GM19043 (cell line): ENCODE measurements around the gene FRS2.
A peak's percentile ranks its signal among the peaks of the same experiment; 100 is the strongest.

ENCODE experiments used
- ATAC-seq: cut with Tn5 transposase; IDR thresholded peaks from one replicate; pipeline ENCODE4 v1.9.1; 2021; ENCODE audit warnings: low read depth; ENCODE audit not compliant: unreplicated experiment

The FRS2 gene

DNA sequence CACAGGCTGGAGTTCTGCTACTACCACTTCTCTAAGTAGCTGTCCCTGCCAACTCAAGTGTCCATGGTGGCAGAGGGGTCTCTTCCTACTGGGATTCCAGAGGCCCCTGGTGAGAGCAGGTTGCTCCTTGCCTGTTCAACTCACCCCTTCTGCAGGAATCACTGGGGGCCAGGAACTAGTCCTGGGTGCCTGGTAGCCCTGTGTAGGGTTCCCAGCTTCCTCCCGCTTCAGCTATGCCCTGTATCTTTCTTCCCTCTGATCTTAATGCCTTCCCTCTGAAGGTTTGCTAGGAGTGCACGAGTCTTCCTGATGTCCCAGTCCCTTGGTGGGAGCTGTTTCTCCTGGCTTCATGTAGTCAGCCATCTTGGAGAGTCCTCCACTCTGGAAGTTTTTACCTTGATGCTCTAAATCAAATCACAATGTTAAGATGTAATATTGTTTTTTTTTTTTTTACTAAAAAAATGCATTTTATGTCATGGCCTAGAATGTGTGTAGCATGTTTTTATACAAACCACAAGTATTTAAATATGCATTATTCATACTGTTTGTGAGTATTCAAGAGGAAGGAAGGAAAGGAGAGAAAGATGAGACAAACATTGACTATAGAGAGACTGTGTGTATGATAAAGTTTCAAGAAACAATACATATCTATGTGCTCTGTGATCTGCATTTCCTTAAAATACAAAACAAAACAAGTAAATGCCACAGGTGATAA, 54.7 kb downstream of the FRS2 start:
- no peak for ATAC-seq

DNA sequence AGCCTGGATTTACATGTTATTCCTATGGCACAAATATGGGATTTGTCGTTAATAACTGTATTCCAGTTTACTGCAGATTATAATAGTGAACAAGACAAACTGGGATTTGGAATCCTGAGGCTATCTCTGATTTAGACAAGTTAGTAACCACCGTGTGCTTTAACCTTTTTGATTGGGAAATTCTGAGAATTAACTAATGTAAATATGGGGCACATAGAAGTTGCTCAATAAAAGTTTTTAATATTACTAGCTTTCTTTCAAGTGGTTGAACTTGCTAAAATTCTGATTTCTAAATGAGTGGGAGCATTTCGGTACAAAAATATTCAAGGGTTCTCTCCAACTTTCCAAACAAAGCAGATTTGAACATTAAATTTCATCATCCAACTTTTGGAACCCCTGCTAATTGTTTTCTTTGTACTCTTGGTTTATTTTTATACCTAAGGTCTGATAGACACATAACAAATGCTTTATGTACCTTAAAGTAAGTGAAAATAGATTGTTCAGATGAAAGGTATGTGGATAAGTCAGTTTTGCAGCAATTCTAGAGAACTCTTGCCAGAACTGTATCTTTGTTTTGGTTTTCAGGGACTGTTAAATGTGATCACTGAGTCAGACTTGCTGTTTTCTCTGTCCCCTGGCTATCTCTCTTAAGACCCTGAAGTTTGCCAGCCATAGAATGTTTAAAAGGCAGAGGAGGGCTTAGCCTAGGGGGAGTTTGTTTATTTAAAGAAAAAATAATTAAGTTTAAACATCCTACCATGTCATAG, 57.5 kb downstream of the FRS2 start:
- ATAC-seq: no peak

DNA sequence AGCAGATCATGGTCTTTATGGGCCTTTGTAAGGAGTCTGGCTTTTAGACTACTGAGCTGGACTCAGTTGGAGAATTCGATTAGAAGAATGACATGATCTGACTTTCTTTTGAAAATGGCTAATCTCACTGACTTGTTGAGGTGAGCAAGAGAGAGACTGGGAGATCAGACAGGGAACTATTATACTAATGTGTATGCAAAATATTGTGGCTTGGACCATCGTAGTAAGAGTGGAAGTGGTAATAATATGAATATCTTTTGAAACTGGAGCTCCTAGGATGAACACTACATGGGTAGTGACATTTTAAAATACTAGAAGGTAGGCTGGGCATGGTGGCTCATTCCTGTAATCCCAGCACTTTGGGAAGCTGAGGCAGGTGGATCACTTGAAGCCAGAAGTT, 58.8 kb downstream of the FRS2 start:
- ATAC-seq: no peak

DNA sequence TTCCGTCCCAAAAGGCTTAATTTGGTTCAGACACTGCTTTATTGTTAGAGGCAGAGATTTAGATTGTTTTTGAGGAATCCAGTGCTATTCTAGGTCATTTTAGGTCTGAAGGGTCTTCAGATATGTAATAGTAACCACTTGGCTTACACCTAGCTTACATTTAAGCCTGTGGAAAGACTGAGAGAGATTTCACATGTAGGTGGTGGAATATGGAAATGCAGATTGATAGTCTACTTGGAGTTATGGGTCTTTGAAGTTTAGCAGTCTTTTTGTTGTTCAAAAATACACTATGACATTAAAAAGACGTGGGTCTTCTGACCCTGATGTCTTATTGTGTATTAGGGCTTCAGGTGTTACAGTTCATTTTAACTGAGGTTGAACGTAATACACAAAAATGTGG, 63.7 kb downstream of the FRS2 start:
- ATAC-seq: no peak

DNA sequence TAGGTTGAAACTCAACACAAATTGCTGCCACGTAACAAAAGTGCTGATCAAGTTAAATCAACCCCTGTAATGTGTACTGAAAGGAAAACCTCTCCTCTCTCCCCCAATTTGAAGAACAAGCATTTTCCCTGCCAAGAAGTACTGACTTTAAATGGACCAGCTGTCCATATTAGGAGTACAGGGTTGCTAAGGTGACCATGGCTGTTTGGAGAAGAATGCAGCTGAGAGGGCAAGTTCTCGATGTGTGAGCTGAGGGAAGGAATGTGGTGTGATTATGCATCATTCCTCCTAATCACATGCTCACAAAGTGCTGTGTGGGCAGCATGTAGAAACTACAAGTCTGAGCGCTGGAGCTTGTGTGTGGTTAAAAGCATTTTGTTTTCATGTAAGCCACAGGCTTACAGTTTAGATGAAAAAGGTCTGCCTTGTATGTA, 64.2 kb downstream of the FRS2 start:
- ATAC-seq: peak; percentile 89

DNA sequence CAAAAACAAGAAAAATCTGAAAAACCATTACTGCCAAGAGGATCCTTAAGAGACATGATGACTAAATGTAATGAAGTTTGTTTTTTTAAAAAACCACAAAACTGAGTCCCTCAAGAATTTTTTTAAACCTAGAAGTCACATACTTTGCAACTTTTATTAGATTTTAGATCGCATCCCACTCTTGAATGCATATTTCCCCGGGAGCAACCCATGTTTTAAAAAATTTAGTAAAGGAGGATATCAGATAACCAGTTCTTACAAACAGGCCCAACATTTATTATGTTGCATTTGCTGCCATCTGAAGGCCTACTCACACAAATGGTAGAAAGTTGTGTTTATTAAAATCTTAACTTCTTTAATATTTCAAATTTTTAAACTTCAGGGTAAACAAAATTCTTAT, 70.8 kb downstream of the FRS2 start:
- ATAC-seq: no peak

DNA sequence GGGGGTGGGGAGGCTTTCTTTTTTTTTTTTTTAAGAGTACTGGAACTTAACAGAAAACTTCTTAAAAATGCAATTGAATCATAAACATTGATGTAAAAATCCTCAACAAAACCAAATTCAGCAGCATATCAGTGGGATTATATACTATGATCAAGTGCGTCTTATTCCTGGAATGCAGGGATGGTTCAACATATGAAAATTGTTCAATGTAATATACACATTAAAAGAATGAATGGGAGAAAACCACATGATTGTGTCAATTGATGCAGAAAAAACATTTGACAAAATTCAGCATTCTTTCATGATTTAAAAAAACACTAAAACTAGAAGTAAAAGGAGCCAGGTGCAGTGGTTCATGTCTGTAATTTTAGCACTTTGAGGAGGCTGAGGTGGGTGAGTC, 73.9 kb downstream of the FRS2 start:
- no peak for ATAC-seq

DNA sequence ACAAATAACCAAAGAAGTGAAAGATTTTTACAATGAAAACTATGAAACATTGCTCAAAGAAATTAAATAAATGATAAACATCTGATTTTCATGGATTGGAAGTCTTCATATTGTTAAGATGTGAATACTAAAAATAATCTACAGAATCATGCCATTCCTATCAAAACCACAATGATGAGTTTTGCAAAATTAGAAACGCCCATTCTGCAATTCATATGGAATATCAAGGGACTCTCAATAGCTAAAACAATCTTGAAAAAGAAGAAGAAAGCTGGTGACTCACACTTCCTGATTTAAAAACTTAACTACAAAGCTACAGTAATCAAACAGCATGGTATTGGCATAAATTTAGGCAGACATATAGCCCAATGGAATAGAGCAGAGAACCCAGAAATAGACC, 74.9 kb downstream of the FRS2 start:
- no peak for ATAC-seq

DNA sequence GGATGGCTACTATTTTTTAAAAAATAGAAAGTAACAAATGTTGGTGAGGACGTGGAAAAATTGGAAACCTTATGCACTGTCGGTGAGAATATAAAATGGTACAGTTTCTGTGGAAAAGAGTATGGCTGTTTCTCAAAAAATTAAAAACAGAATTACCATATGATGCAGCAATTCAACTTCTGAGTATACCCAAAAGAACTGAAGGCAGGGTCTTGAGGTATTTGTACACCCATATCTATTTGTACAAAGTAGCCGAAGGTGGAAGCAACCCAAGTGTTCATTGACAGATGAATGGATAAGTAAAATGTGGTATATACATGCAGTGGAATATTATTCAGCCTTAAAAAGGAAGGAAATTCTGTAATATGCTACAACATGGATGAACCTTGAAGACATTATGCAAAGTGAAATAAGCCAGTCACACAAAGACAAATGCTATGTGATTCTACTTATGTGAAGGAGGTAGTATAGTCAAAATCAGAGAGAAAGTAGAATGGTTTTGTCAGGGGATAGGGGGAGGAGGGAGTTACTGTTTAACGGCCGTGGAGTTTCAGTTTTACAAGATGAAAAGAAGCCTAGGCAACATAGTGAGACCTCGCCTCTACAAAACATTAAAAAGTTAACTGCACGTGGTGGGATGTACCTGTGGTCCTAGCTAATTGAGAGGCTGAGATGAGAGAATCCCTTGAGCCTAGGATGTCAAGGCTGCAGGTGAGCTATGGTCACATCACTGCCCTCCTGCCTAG, 76.7 kb downstream of the FRS2 start:
- ATAC-seq: peak; percentile 87

DNA sequence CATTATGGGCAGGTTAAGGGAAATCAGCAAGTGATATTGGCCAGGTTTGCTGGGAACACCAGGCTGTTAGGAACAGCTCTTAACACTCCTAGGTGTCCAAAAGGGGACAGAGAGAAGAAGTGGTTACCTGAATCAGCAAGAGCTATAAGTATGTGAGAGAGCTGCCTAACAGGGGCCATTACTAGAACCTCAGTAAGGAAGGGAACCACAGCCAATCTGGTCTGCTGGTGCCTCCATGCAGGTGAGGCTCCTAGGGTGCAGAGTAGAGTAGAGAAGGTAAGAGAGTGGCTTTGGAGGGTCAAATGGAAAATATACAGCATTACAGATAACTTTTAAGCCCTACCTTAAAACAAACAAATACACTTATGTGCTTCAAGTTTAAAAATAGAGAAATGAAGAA, 78.5 kb downstream of the FRS2 start:
- no peak for ATAC-seq

DNA sequence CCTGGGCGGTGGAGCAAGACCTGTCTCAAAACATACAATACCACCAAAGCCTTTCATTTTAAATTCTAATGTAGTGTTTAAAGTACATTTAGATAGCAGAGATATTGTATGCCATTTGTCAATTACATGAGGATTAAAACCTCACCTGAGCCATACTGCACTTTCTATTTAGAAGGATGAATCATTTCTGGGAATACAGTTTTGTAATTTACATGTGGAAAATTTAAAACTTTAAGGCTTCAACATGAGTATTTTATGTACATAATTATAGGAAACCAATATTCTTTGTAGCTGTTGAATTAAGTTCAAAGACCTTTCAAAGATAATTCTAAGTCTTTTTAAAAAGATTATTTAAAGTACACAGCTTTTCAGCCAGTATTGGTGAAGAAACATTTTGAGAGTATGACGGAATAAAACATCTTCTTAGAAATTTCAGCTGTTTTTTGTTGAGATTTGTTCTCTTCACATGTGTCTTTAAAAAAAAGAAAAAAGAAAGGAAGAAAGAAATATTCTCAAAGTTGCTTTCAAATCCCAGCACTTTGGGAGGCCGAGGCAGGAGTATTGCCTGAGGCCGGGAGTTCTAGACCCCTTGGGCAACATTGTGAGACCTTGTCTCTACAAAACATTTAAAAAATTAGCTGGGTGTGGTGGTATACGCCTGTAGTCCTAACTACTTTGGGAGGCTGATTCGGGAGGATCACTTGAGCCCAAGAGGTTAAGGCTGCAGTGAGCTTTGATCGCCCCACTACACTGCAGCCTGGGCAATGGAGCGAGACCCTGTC, 80.6 kb downstream of the FRS2 start:
- ATAC-seq: no peak

DNA sequence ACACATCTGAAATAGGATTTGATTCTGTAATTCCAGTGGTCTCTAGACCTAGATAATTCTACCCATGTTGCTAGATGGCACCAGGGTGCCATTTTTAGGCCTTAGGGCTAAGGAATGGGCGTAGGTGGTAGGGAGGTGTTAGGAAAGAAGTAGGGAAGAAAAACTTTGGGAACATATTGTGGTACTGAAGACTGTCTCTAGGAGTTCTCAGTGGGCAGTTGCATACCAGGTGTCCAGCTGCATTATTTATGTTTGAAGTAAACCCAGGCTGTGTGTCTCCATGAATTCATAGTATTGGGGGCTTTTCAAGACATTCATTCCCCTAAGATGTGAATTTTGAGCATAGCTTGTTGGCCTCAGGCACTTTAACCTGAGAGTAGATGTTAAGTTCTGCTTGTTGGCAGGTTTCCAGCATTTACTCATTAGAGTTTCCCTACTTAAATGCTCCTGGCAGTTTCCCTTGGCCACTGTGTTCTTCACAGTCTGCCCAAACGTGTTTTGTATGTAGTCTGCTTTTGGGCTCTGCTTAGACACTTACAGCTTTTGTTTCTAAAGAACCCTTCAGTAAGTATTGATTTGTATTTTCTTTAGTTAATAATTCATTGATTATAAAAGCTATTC, 83.5 kb downstream of the FRS2 start:
- no peak for ATAC-seq

DNA sequence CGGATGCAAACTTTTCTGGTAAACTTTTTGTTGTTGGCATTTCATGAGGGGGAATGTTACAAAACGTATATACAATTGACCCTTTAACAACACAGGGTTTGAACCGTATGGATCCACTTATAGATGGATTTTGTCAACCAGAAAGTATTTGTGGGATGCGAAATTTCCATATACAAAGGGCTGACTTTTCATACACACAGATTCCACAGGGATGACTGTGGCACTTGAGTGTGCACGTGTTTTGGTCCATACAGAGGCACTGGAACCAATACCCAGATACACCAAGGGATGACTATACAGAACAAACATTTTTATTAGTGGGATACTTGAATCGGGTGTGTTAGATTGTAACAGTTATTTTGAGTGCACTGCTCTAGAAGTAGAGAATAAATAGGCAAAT, 85.3 kb downstream of the FRS2 start:
- no peak for ATAC-seq

DNA sequence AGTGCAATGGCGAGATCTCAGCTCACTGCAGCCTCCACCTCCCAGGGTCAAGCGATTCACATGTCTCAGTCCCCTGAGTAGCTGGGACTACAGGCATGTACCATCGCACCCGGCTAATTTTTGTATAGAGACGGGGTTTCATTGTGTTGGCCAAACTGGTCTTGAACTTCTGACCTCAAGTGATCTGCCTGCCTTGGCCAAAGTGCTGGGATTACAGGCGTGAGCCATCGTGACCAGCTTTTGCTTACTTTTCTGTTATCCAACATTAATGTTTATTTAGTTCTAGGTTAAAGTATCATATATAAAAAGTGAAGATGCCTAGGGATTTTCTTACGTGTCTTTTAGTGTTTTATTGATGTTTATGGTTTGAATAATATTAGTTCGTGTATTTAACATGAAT, 86.2 kb downstream of the FRS2 start:
- no peak for ATAC-seq

DNA sequence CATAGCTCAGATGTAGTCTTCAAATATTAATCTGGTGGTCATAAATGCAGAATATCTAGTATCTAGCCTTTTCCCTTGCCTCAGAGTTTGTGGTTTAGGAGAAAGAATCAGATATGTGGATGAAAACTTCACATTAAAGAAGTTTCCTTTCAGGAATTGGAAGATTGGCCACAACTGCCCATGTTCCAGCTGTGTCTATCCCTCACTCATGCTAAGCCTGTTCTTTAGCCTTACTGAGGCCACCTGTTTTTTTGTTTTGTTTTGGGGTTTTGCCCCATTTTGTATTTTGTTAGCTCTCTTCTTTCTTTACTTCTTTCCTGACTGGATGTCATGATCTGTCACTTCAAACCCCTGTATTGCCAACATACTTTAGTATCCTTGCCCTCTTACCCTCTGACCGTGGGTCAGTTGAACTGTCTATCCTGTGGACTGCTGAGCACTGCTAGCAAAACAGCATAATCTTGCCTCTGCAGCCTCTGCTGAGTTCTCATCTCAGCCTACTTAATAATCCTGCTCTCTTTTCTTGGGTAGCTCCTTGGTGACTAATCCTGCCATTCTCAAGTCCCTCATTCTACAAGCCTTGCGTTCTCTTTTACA, 93.1 kb downstream of the FRS2 start:
- ATAC-seq: no peak

DNA sequence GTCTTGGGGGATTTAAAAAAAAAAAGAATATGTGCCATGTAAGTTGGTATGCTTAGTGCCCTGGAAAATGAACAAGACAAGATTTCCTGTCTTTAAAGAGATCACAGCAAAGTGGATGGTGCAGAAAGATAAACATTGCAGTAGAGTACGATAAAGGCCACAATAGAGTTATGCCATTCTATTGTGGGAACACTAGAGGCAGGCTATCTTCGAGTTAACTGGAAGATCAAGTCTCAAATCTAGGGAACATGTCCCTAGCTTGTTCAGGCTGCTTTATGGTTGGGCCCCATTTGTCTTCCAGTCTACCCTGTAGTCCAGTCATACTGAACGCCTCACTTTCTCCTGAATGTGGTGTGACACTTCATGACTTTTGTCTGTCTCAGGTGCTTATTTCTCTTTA, 96.4 kb downstream of the FRS2 start:
- no peak for ATAC-seq

DNA sequence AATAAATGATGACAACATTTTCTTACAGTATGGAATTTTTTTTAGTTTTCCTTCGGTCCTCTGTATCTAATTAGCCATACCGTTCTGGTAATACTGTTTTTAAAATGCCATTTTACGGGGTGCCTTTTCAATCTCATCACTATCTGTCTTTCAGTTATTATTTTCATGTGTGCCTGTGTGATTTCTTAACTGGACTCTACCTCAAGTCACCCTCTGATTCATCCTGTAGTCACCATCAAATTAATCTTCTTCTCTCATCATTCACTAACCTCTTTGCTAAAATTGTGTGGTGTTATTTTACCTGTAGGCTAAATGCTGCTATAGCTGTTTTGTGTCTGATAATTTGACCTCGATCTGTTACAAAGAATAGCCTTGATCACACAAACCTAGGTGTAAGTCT, 99.0 kb downstream of the FRS2 start:
- ATAC-seq: no peak

DNA sequence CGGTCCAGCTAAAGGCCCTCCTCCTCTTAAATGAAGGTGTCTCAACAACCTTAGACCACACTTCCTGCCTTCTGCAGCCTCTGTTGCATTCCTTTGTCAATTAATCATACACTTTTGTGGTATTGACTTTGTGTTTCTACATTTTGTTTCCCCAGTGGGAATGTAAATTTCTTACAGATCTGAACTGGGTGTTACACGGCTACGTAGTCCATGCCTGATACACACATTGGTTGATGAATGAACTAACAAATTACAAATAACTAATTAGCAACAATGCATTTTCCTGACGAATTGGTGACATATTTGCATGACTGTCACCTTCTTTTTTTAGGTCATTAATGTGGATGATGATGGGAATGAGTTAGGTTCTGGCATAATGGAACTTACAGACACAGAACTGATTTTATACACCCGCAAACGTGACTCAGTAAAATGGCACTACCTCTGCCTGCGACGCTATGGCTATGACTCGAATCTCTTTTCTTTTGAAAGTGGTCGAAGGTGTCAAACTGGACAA, 99.9 kb downstream of the FRS2 start:
- no peak for ATAC-seq

DNA sequence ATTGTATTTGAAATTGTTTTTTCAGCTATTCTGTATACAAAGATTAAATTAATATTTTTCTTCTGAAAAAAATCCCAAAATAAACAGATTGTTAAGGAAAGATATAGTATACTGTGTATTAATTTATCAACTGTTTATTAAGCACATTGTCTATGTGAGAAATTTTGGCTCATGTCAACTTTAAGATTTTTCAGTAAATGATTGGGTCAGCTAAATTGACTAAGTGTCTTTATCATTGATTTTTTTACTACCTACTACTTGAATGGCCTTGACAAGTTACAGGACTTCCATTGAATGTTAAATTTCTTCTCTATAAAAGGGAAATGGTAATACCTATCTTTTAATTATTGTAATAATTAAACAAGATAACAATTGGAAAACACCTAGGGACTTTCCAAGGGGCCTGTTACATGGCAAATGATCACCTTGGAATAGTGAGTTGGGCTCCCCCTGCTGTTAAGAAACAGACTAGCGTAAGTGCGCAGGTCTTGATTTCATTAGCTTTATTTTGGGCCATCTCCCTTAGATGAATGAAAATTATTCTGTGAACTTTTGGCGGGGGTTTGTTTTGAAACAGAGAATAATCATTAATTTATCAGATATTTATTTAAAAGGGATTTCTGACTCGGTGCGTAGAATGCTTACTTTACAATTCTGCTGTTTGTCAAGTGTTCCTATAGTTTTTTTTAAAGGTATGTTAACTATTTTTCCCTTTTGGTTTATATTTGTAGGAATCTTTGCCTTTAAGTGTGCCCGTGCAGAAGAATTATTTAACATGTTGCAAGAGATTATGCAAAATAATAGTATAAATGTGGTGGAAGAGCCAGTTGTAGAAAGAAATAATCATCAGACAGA, 100.6 kb downstream of the FRS2 start:
- ATAC-seq: peak; percentile 72
